Nephron (organoid): ENCODE data around the gene P2RY14.

Experiments
- H3K27ac Mint-ChIP-seq, 3 experiments: 2 replicates each; pipeline ENCODE4 v1.8.0; 2020; ENCODE audit warnings: mixed read lengths in 3 of 3, mild to moderate bottlenecking in 2 of 3, moderate library complexity in 1 of 3
- H3K27me3 Mint-ChIP-seq: 2 replicates; pipeline ENCODE4 v1.8.0; 2021; ENCODE audit warnings: low read depth, mild to moderate bottlenecking, moderate library complexity, mixed read lengths
- H3K36me3 Mint-ChIP-seq: 2 replicates; pipeline ENCODE4 v1.8.0; 2020; ENCODE audit warnings: low read depth, mixed read lengths
- H3K4me1 Mint-ChIP-seq: 2 replicates; pipeline ENCODE4 v1.8.0; 2020; ENCODE audit warnings: mixed read lengths
- H3K4me3 Mint-ChIP-seq, 3 experiments: 2 replicates each; pipeline ENCODE4 v1.8.0; 2020; ENCODE audit warnings: mild to moderate bottlenecking in 3 of 3, mixed read lengths in 3 of 3, moderate library complexity in 2 of 3
- H3K9me3 Mint-ChIP-seq: 2 replicates; pipeline ENCODE4 v1.8.0; 2020; ENCODE audit warnings: mixed read lengths
- CTCF ChIP-seq, 3 experiments: fragments of 200-600 bp; sonication (generic); IDR thresholded peaks; one replicate each; pipeline ENCODE4 v1.5.0; 2021; ENCODE audit warnings: antibody characterized with exemption in 3 of 3; ENCODE audit not compliant: unreplicated experiment in 3 of 3

P2RY14 gene

DNA sequence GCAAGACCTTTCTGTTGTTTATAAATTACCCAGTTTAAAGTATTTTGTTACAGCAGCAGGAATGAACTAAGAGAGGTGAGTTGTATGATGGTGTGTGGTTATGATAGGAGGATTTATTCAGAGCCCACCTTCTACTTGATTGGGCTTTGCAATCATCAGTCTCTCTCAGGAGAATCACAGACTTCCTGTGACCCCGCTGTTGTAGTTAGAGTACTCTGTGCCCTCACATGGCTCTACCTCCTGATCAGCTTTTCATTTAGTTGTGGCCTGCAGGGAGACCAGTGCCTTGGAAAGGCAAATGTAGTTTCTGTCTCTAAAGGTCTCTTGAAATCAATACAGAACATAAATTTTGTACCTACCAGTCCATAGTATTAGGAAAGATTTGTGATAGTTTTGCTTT is 7.6 kb upstream of the P2RY14 start:
- Mint-ChIP-seq H3K27me3 (peaks cover 3% of the 10 kb centered on the region), H3K4me1 (peaks cover 29% of the 10 kb centered on the region)

GRCh38 chr3:151283907-151284461 is 5.6 kb upstream of the P2RY14 start:
- H3K27me3 Mint-ChIP-seq, result peaks cover 3% of the 10 kb centered on the region
- no peak for TF ChIP-seq CTCF (IDR thresholded peaks at IDR 0.05; ENCODE audit: unreplicated experiment in 3 of 3)
- no peaks in the 10 kb centered on the region for H3K36me3 Mint-ChIP-seq
- peak overlapping the region in 1 of 3 experiments; percentile 68 for H3K27ac Mint-ChIP-seq
- no peak overlapping the region for H3K4me3 Mint-ChIP-seq
- no peaks in the 10 kb centered on the region for H3K9me3 Mint-ChIP-seq
- H3K4me1 Mint-ChIP-seq, result peaks cover 29% of the 10 kb centered on the region

More for the DNA sequence above, 7.6 kb upstream of the P2RY14 start:
- Mint-ChIP-seq H3K9me3 (no peaks in the 10 kb centered on the region), H3K4me3 (no peak overlapping the region), H3K36me3 (no peaks in the 10 kb centered on the region), H3K27ac (no peak overlapping the region)
- no peak for TF ChIP-seq CTCF (IDR thresholded peaks at IDR 0.05; ENCODE audit: unreplicated experiment in 3 of 3)

- Mint-ChIP-seq H3K36me3 (no peaks in the 10 kb centered on the region), H3K27ac (peak overlapping the region in 1 of 3 experiments; percentile 34), H3K4me1 (peaks cover 29% of the 10 kb centered on the region), H3K9me3 (no peaks in the 10 kb centered on the region), H3K4me3 (no peak overlapping the region), H3K27me3 (peaks cover 3% of the 10 kb centered on the region)
- TF ChIP-seq CTCF (IDR thresholded peaks at IDR 0.05; ENCODE audit: unreplicated experiment in 3 of 3), result no peak
Measured at GRCh38 chr3:151283387-151283786, 5.0 kb upstream of the P2RY14 start.

- Mint-ChIP-seq H3K27ac (peak overlapping the region in 1 of 3 experiments; percentile 34), H3K36me3 (no peaks in the 10 kb centered on the region), H3K9me3 (no peaks in the 10 kb centered on the region), H3K27me3 (peaks cover 3% of the 10 kb centered on the region), H3K4me3 (no peak overlapping the region), H3K4me1 (peaks cover 29% of the 10 kb centered on the region)
- peak; percentile 69 to 79 (median 71) for TF ChIP-seq CTCF (IDR thresholded peaks at IDR 0.05; ENCODE audit: unreplicated experiment in 3 of 3)
Measured at GRCh38 chr3:151282921-151283320, 4.6 kb upstream of the P2RY14 start.

- Mint-ChIP-seq H3K4me3 (no peak overlapping the region), H3K4me1 (peaks cover 29% of the 10 kb centered on the region), H3K9me3 (no peaks in the 10 kb centered on the region), H3K27me3 (peaks cover 3% of the 10 kb centered on the region), H3K27ac (peak overlapping the region in 1 of 3 experiments; percentile 54), H3K36me3 (no peaks in the 10 kb centered on the region)
- TF ChIP-seq CTCF (IDR thresholded peaks at IDR 0.05; ENCODE audit: unreplicated experiment in 3 of 3), result no peak
Measured at GRCh38 chr3:151281671-151282324, 3.5 kb upstream of the P2RY14 start.

DNA sequence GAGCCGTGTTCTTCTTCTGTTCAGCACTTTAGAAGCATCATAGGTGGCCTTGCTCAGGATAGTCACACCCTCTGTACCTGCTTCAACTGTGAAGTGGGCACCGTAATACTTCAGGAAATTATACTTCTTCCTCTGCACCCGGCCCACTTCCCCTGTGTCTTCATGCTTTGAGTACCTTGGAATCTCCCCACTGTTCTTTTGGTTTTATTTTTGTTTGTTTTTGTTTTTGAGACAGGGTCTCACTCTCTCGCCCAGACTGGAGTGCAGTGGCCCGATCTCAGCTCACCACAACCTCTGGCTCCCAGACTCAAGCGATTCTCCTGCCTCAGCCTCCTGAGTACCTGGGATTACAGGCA is 1.7 kb downstream of the P2RY14 start:
- H3K27ac Mint-ChIP-seq, result no peak overlapping the region
- no peaks in the 10 kb centered on the region for H3K9me3 Mint-ChIP-seq
- TF ChIP-seq CTCF (IDR thresholded peaks at IDR 0.05; ENCODE audit: unreplicated experiment in 3 of 3), result no peak
- H3K27me3 Mint-ChIP-seq, result no peaks in the 10 kb centered on the region
- no peak overlapping the region for H3K4me3 Mint-ChIP-seq
- peaks cover 3% of the 10 kb centered on the region for H3K4me1 Mint-ChIP-seq
- H3K36me3 Mint-ChIP-seq, result no peaks in the 10 kb centered on the region
